Measurements from ENCODE around the gene HERC3. TPM values are rescaled to one million over a fixed set of nuclear protein-coding genes. Genes with fewer than 3 reads are reported as not detected.

Gene HERC3
- total and polyA plus RNA-seq, 2 donors (not counting 1 experiment from before 2014, with no cell fraction given) = 24.0 to 78.1 TPM

GRCh38 chr4:88614058-88614457 lies 21.8 kb downstream of the HERC3 start:
- Histone ChIP-seq H3K79me2 (ENCODE audit: control insufficient read depth, insufficient read depth, low read length) (peaks cover 89% of the 10 kb centered on the region), H3K27me3 (replicated peaks in 1 of 4; ENCODE audit: control extremely low read depth in 1 of 4, control insufficient read depth in 3 of 4, insufficient read depth in 4 of 4, low read length in 3 of 4) (no peaks in the 10 kb centered on the region), H3K27ac (ENCODE audit: low read length in 2 of 2) (no peak overlapping the region), H3K9ac (ENCODE audit: low read length) (no peak overlapping the region), H4K20me1 (ENCODE audit: control insufficient read depth, insufficient read depth, low read length, poor library complexity, severe bottlenecking) (peaks cover 63% of the 10 kb centered on the region), H3K4me2 (replicated peaks; ENCODE audit: low read depth, low read length, poor library complexity, severe bottlenecking) (peak overlapping the region; percentile 59), H3K9me3 (ENCODE audit: control extremely low read depth in 1 of 3, control insufficient read depth in 2 of 3, insufficient read depth in 1 of 3, low read length in 2 of 3) (no peaks in the 10 kb centered on the region), H3K4me3 (ENCODE audit: control extremely low read depth in 1 of 5, extremely low read depth in 1 of 5, insufficient read depth in 1 of 5, low read depth in 2 of 5, low read length in 4 of 5) (no peak overlapping the region), H3K4me1 (ENCODE audit: control insufficient read depth in 2 of 2, insufficient read depth in 2 of 2, low read length in 2 of 2) (peaks cover 34 to 46% of the 10 kb centered on the region in 2 donors), H3K36me3 (replicated peaks in 1 of 2; ENCODE audit: control extremely low read depth in 1 of 2, control insufficient read depth in 1 of 2, extremely low read depth in 1 of 2, insufficient read depth in 2 of 2, low read length in 1 of 2) (peaks cover 2 to 3% of the 10 kb centered on the region in 2 experiments), H2AFZ (ENCODE audit: insufficient read depth, low read depth, low read length, poor library complexity, severe bottlenecking) (no peak overlapping the region)
- POLR2A ChIA-PET = no interaction called here
- CTCF ChIA-PET = interaction anchor here (0.8 to 1.6 kb wide), 4 partner anchors 14 to 178 kb away, joined by 3 to 6 read pairs (median 3); partner anchors contain the start of gene HERC3
- TF ChIP-seq CTCF (IDR thresholded peaks at IDR 0.05) (no peak), EZH2 (IDR thresholded peaks at IDR 0.05; ENCODE audit: borderline replicate concordance, insufficient read depth, low read depth, low read length, poor library complexity, severe bottlenecking) (no peak)
- intact Hi-C loops (cut with micrococcal nuclease) = no loop called here
- no CpG with 5 or more reads among the region's 1 CpG for WGBS (ENCODE audit: insufficient coverage)
- ATAC-seq (ENCODE audit: low read depth) = no peak
- peaks cover 65% of the 10 kb centered on the region for H3K4me1 Mint-ChIP-seq
- no peak overlapping the region for H3K4me3 Mint-ChIP-seq
- H3K9me3 Mint-ChIP-seq (ENCODE audit: insufficient read depth) = no peaks in the 10 kb centered on the region
- no peaks in the 10 kb centered on the region for H3K27me3 Mint-ChIP-seq
- no peak overlapping the region for H3K27ac Mint-ChIP-seq
- DNase-seq = no peak

- Histone ChIP-seq H3K4me1 (ENCODE audit: control insufficient read depth in 2 of 2, insufficient read depth in 2 of 2, low read length in 2 of 2) (peaks cover 36 to 47% of the 10 kb centered on the region in 2 donors), H3K9me3 (ENCODE audit: control extremely low read depth in 1 of 3, control insufficient read depth in 2 of 3, insufficient read depth in 1 of 3, low read length in 2 of 3) (no peaks in the 10 kb centered on the region), H3K4me2 (replicated peaks; ENCODE audit: low read depth, low read length, poor library complexity, severe bottlenecking) (no peak overlapping the region), H3K27me3 (replicated peaks in 1 of 4; ENCODE audit: control extremely low read depth in 1 of 4, control insufficient read depth in 3 of 4, insufficient read depth in 4 of 4, low read length in 3 of 4) (no peaks in the 10 kb centered on the region), H3K4me3 (ENCODE audit: control extremely low read depth in 1 of 5, extremely low read depth in 1 of 5, insufficient read depth in 1 of 5, low read depth in 2 of 5, low read length in 4 of 5) (no peak overlapping the region), H3K36me3 (replicated peaks in 1 of 2; ENCODE audit: control extremely low read depth in 1 of 2, control insufficient read depth in 1 of 2, extremely low read depth in 1 of 2, insufficient read depth in 2 of 2, low read length in 1 of 2) (peaks cover 0 to 5% of the 10 kb centered on the region in 2 experiments), H3K79me2 (ENCODE audit: control insufficient read depth, insufficient read depth, low read length) (peaks cover 74% of the 10 kb centered on the region), H3K27ac (ENCODE audit: low read length in 2 of 2) (no peak overlapping the region), H4K20me1 (ENCODE audit: control insufficient read depth, insufficient read depth, low read length, poor library complexity, severe bottlenecking) (peaks cover 58% of the 10 kb centered on the region), H3K9ac (ENCODE audit: low read length) (no peak overlapping the region), H2AFZ (ENCODE audit: insufficient read depth, low read depth, low read length, poor library complexity, severe bottlenecking) (no peak overlapping the region)
- POLR2A ChIA-PET = no interaction called here
- peaks cover 67% of the 10 kb centered on the region for H3K4me1 Mint-ChIP-seq
- no peak overlapping the region for H3K4me3 Mint-ChIP-seq
- CTCF ChIA-PET = interaction anchor here (0.6 kb wide), 1 partner anchor 177 kb away, joined by 4 read pairs; no protein-coding TSS in a partner anchor
- no peaks in the 10 kb centered on the region for H3K9me3 Mint-ChIP-seq (ENCODE audit: insufficient read depth)
- H3K27me3 Mint-ChIP-seq = no peaks in the 10 kb centered on the region
- intact Hi-C loops (cut with micrococcal nuclease) = no loop called here
- WGBS (ENCODE audit: insufficient coverage) = 100% methylated on average over 1 of the region's 4 CpGs
- no peak for ATAC-seq (ENCODE audit: low read depth)
- TF ChIP-seq EZH2 (IDR thresholded peaks at IDR 0.05; ENCODE audit: borderline replicate concordance, insufficient read depth, low read depth, low read length, poor library complexity, severe bottlenecking) (no peak), CTCF (IDR thresholded peaks at IDR 0.05) (no peak)
- DNase-seq = no peak
- H3K27ac Mint-ChIP-seq = no peak overlapping the region
Observed at GRCh38 chr4:88616275-88617150, 24.2 kb downstream of the HERC3 start.
